ENCODE results near the gene CTDNEP1. TPM values are rescaled to one million over a fixed set of nuclear protein-coding genes. Genes with fewer than 3 reads are reported as not detected.

Gene CTDNEP1
- total RNA-seq, 1 donor from 2014 or later: 165 TPM

DNA sequence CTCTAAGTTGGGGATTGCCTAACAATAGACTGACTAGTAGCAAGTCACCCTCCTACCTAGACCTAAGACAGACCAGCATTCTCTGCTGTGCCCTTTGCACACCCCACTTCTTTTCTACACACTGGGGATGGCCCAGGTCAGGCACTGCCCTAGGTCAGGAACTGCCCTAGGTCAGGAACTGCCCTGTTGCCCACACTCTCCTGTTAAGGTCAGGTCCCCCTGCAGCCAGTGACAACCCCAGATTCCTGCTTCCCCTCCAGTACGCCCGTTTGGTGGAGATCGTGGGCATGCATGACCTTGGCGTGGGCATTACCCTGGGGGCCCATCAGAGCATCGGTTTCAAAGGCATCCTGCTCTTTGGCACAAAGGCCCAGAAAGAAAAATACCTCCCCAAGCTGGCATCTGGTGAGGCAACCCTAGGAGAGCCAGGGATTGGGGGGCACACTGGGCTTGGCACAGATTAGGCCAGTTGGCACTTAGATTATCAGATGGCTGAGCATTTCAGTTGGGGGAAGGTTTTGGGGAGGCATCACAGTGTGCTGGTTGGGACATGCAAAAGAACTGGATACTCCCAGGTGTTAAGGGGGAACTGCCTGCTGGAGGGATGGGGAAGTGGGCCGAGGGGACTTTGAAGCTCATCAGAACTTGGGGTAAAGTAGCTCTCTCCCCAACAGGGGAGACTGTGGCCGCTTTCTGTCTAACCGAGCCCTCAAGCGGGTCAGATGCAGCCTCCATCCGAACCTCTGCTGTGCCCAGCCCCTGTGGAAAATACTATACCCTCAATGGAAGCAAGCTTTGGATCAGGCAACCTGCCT is 30.0 kb downstream of the CTDNEP1 start:
- H3K27me3 Mint-ChIP-seq: no peaks in the 10 kb centered on the region
- DNase-seq (no peak), ATAC-seq (ENCODE audit: low read depth) (no peak)
- peaks cover 41% of the 10 kb centered on the region for H3K4me1 Mint-ChIP-seq
- H3K27ac Mint-ChIP-seq: peak overlapping the region; percentile 37
- H3K4me3 Mint-ChIP-seq: peak overlapping the region; percentile 96
- POLR2A ChIA-PET: interaction anchor here (0.9 to 10.5 kb wide), 9 partner anchors 15 to 352 kb away, joined by 3 to 245 read pairs (median 5); partner anchors contain the start of genes CTDNEP1, DVL2, ELP5 and GABARAP
- no peaks in the 10 kb centered on the region for H3K9me3 Mint-ChIP-seq
- CTCF ChIA-PET: interaction anchor here (0.7 to 2.7 kb wide), 15 partner anchors 11 to 339 kb away, joined by 3 to 24 read pairs (median 3); partner anchors contain the start of genes CLDN7, DVL2, GABARAP and PHF23
- H3K36me3 Mint-ChIP-seq (ENCODE audit: low read depth): peaks cover 52% of the 10 kb centered on the region
- TF ChIP-seq, protein P1, sequence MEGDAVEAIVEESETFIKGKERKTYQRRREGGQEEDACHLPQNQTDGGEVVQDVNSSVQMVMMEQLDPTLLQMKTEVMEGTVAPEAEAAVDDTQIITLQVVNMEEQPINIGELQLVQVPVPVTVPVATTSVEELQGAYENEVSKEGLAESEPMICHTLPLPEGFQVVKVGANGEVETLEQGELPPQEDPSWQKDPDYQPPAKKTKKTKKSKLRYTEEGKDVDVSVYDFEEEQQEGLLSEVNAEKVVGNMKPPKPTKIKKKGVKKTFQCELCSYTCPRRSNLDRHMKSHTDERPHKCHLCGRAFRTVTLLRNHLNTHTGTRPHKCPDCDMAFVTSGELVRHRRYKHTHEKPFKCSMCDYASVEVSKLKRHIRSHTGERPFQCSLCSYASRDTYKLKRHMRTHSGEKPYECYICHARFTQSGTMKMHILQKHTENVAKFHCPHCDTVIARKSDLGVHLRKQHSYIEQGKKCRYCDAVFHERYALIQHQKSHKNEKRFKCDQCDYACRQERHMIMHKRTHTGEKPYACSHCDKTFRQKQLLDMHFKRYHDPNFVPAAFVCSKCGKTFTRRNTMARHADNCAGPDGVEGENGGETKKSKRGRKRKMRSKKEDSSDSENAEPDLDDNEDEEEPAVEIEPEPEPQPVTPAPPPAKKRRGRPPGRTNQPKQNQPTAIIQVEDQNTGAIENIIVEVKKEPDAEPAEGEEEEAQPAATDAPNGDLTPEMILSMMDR (IDR thresholded peaks at IDR 0.05): no peak
- intact Hi-C loops (cut with micrococcal nuclease): loop anchor here (1.0 kb wide), 2 partner anchors 59 to 75 kb away; no protein-coding TSS in a partner anchor

DNA sequence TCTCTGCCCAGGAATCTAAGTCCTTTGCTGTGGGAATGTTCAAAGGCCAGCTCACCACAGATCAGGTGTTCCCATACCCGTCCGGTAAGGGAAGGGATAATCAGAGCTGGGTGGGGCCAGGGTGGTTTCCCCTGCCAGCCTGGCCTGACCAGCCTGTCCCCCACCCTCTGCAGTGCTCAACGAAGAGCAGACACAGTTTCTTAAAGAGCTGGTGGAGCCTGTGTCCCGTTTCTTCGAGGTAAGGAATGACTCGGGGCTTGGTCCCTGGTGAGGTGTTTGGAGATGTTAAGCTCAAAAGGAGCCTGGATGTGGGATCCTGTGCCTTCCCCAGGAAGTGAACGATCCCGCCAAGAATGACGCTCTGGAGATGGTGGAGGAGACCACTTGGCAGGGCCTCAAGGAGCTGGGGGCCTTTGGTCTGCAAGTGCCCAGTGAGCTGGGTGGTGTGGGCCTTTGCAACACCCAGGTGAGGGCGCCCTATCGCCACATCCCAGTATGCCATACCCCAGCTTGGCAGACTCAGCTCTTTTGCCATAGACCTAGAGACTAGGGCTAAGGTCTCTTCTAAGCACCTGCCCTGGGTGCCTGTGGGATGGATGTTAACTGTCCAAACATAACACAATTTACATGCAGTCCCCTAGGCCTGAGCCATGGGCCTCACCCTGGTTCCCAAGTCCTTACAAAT is 30.8 kb downstream of the CTDNEP1 start:
- Mint-ChIP-seq H3K9me3 (no peaks in the 10 kb centered on the region), H3K27me3 (no peaks in the 10 kb centered on the region), H3K4me3 (peak overlapping the region; percentile 96), H3K4me1 (peaks cover 48% of the 10 kb centered on the region), H3K27ac (peak overlapping the region; percentile 88), H3K36me3 (ENCODE audit: low read depth) (peaks cover 48% of the 10 kb centered on the region)
- intact Hi-C loops (cut with micrococcal nuclease): loop anchor here (1.0 kb wide), 3 partner anchors 14 to 76 kb away; partner anchors contain the start of gene DVL2
- CTCF ChIA-PET: interaction anchor here (0.7 to 2.7 kb wide), 16 partner anchors 12 to 340 kb away, joined by 3 to 24 read pairs (median 3); partner anchors contain the start of genes CLDN7, DVL2, GABARAP and PHF23
- ATAC-seq (ENCODE audit: low read depth) (peak; percentile 39), DNase-seq (peak; percentile 39)
- POLR2A ChIA-PET: interaction anchor here (0.5 to 10.5 kb wide), 12 partner anchors 15 to 353 kb away, joined by 3 to 245 read pairs (median 5); partner anchors contain the start of genes CTDNEP1, DVL2, ELP5 and GABARAP
- TF ChIP-seq, protein P1 (IDR thresholded peaks at IDR 0.05): no peak

DNA sequence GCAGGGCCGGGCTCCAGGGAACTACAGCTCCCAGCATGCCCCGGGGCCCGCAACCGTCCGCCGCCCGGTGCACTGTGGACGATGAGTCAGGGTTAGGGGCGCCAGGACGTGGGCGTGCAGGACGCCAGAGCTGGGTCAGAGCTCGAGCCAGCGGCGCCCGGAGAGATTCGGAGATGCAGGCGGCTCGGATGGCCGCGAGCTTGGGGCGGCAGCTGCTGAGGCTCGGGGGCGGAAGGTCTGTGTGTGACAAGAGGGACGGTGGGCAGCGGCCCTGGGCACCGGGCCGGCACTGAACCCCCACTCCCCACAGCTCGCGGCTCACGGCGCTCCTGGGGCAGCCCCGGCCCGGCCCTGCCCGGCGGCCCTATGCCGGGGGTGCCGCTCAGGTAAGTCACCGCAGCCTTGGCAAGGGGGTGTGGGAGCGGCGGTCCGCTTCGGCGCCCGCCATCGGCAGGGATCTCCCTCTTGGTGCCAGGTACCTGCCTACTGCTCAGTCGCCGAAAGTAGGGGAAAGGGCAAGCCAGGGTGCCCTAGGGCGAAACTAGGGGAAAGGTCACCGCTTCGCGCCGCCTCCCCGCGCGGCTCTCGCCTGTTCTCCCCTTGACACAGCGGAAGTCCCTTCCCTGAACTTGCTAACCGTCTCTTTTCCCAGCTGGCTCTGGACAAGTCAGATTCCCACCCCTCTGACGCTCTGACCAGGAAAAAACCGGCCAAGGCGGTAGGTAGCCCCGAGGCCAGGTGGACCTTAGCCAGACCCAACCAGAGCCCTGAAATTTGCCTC is 31.5 kb downstream of the CTDNEP1 start, which contains the start of the genes ACADVL and DLG4:
Gene ACADVL, plus strand, starts transcription at position 127 of the 781 bp plus-strand sequence. Its CDS starts 47 bp downstream, at position 174.
Gene DLG4, minus strand, starts transcription at position 25 of the 781 bp plus-strand sequence.
- DNase-seq (peak; percentile 75), ATAC-seq (ENCODE audit: low read depth) (peak; percentile 75)
- ChIA-PET CTCF (interaction anchor here (0.7 to 2.7 kb wide), 11 partner anchors 14 to 341 kb away, joined by 3 to 24 read pairs (median 4); partner anchors contain the start of genes DVL2 and GABARAP), POLR2A (interaction anchor here (0.5 to 10.5 kb wide), 21 partner anchors 11 to 622 kb away, joined by 3 to 245 read pairs (median 4); partner anchors contain the start of genes CTDNEP1, DVL2, ELP5 and GABARAP)
- Mint-ChIP-seq H3K4me1 (peaks cover 53% of the 10 kb centered on the region), H3K27ac (peak within 1 kb of the TSS; percentile 91), H3K9me3 (no peaks in the 10 kb centered on the region), H3K27me3 (no peaks in the 10 kb centered on the region), H3K4me3 (peak within 1 kb of the TSS; percentile 96), H3K36me3 (ENCODE audit: low read depth) (peaks cover 42% of the 10 kb centered on the region)
- intact Hi-C loops (cut with micrococcal nuclease): loop anchor here (1.0 to 5.0 kb wide), 3 partner anchors 14 to 132 kb away; partner anchors contain the start of genes DVL2 and KCTD11
- TF ChIP-seq, protein P1 (IDR thresholded peaks at IDR 0.05): no peak

DNA sequence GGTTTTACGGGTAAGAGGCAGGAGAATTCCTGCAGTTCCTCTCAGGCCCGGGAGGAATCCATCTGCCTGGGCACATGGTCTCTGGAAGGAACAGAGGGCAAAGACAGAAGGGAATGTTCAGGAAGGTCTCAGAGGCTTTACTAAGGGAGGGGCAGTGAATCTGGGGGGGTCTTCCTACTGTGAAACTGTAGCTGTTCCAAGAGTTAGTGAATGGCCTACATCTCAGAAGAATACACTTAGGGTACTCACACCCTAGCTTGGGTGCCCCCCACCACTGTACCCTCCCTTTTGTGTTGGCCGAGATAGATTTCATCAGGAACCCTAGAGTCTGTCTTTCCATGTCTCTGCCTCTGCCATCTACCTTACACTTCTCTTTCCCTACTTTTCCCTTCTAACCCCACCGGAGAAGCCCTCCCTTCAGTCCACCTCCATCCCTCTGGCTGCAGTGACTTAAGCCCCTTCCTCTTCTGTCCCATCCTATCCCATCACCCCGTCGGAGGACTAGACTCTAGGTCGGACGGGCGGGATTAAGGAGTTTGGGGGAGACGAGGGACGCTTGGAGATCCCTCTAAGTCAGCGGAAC is 32.2 kb downstream of the CTDNEP1 start:
- no peaks in the 10 kb centered on the region for H3K9me3 Mint-ChIP-seq
- H3K27me3 Mint-ChIP-seq: no peaks in the 10 kb centered on the region
- peaks cover 59% of the 10 kb centered on the region for H3K4me1 Mint-ChIP-seq
- DNase-seq (no peak), ATAC-seq (ENCODE audit: low read depth) (no peak)
- POLR2A ChIA-PET: interaction anchor here (0.5 to 10.5 kb wide), 17 partner anchors 11 to 623 kb away, joined by 3 to 245 read pairs (median 4); partner anchors contain the start of genes CTDNEP1, DVL2, ELP5 and GABARAP
- H3K27ac Mint-ChIP-seq: peak overlapping the region; percentile 91
- TF ChIP-seq, protein P1 (IDR thresholded peaks at IDR 0.05): no peak
- peaks cover 36% of the 10 kb centered on the region for H3K36me3 Mint-ChIP-seq (ENCODE audit: low read depth)
- intact Hi-C loops (cut with micrococcal nuclease): loop anchor here (1.0 to 5.0 kb wide), 2 partner anchors 14 to 133 kb away; partner anchors contain the start of gene KCTD11
- peak overlapping the region; percentile 96 for H3K4me3 Mint-ChIP-seq
- CTCF ChIA-PET: interaction anchor here (1.2 to 2.7 kb wide), 3 partner anchors 23 to 174 kb away, joined by 4 to 24 read pairs (median 8); partner anchors contain the start of gene GABARAP

Data from activated B cell treated with CpG ODN at 0.5 μM for 24 hours (primary cell).